ENCODE results near the gene C17orf50.

GRCh38 chr17:35748341-35748841 is 12.3 kb upstream of the C17orf50 start:
- no peak for TF ChIP-seq CTCF (IDR thresholded peaks at IDR 0.05)
- TF ChIP-seq POLR2A (IDR thresholded peaks at IDR 0.05) = no peak
